Central memory CD4-positive, alpha-beta T cell (primary cell): ENCODE results near the gene METAP1D.
"Not testable (repeated sequence)": the region's sequence is repeated elsewhere in the genome, so short reads cannot be mapped to it uniquely, and the experiment has no call there.

Experiments
- DNase-seq: peaks from one replicate; pipeline ENCODE4 v3.0.0; 2022

Gene METAP1D

DNA sequence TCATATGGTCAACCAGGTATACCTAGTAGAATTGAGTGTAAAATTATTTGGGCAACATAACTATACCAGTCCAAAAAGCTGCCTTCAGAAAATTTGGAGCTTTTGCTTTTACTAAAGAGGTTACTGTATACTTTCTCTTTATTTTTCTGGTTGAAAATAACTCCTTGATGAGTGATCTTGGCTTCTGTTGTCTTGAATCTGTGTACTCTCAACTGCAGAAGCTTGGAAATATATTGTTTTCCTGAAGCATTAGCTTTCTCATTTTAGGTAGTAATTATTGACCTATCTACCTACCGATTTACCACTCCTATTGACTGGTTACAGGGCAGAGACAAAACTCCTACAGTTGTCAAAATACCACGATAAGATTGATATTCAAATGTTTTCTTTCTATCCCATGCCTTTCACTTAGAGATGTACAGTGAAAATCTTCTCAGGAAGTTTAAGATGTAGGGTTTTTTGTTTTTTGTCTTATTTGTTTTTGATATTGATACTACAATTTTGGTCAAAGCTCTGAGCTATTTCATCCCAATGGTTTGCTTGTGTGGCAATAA lies 49.9 kb downstream of the METAP1D start:
- DNase-seq = no peak

DNA sequence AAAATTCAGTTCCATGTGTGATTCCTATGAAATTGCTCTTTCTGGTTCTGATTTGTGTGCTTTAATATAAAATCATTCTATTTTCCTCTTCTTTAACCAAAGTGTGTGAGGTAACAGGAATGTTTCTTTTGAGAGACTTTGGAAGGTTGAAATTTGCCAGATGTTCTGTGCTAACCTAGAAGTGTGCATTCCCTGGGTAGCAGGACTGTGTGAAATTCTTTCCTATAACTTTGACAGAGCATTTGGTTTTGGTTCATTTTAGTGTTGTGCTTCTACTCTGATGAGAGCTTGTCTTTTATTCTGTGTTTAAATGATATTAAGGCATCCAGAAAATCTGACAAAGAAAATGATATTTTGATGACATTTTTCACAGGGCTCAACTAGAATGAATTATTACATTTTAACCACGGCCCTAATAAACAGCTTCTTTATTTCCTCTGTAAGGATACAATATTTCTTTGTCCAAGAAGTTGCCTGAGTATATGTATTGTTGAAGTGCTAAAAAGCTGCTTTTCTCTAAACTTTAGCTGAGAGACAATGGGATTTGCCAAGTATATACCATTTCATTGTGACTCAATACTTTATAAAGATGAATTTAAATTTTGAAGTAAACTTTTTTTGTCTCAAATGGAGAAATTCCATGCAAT lies 50.8 kb downstream of the METAP1D start:
- DNase-seq = no peak

- no peak for DNase-seq
Observed at GRCh38 chr2:172052000-172052983, 52.5 kb downstream of the METAP1D start.

- no peak for DNase-seq
Observed at GRCh38 chr2:172053486-172053885, 53.7 kb downstream of the METAP1D start.

GRCh38 chr2:172056293-172056692 lies 56.5 kb downstream of the METAP1D start:
- no peak for DNase-seq

DNA sequence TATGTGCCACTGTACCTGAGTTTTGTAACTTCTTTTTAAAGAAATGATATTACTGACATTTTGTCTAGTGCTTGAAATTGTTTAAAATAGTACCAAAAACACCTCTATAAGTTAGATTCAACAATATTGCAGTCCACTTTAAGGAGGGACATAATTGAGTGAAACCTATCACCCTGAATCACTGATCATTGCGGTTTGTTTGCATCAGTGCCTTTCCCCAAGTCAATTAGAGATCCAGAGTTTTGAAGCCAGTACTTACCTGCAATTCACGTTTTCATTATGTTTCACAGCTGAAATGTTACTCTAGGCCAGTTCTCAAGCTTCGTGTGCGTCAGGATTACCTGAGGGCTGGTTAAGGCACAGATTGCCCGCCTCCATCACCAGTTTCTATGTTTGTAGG lies 58.9 kb downstream of the METAP1D start:
- DNase-seq = no peak

DNA sequence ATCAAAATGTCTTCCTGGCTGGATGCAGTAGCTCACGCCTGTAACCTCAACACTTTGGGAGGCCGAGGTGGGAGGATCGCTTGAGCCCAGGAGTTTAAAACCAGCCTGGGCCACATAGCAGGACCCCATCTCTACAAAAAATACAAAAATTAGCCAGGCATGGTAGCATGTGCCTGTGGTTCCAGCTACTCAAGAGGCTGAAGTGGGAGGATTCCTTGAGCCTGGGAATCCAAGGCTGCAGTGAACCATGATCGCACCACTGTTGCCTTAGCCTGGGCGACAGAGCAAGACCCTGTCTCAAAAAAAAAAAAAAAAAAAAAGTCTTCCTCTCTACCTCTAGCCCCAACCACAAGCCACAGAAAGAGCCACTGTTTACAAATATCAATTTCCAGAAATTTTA lies 60.4 kb downstream of the METAP1D start:
- not testable (repeated sequence) for DNase-seq

GRCh38 chr2:172062402-172063004 lies 62.8 kb downstream of the METAP1D start:
- no peak for DNase-seq

DNA sequence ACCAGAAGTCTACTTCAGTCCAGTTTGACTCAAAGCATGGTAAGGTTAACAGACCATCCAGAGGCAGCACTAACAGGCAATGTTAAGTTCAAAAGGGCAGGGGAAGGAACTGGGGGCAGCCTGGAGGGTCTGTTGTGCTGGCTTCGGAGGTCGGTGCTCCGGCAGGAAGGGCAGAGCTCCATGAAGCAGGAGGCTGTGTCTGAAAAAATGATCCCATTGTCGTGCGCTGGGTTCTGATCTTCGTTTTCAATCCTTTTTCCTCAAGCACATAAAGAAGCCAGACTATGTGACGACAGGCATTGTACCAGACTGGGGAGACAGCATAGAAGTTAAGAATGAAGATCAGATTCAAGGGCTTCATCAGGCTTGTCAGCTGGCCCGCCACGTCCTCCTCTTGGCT lies 63.7 kb downstream of the METAP1D start:
- no peak for DNase-seq

DNA sequence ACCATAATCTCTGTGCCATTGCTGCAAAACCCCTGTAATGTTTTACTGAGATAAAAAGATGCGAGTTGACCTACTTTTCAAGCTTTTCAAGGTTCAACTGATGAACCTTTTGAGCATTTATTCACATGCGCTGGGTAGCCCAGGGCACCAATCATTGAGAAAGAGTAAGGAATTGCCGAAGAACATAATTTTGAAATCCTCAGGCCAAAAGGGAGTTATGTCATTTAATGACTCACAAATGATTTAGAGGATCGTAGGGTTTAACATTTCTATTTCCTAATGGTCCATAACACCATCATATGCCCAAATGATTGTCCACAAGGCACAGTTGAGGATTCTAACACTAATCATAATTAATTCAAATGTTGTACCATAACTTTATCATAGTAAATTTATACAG lies 65.4 kb downstream of the METAP1D start:
- no peak for DNase-seq

DNA sequence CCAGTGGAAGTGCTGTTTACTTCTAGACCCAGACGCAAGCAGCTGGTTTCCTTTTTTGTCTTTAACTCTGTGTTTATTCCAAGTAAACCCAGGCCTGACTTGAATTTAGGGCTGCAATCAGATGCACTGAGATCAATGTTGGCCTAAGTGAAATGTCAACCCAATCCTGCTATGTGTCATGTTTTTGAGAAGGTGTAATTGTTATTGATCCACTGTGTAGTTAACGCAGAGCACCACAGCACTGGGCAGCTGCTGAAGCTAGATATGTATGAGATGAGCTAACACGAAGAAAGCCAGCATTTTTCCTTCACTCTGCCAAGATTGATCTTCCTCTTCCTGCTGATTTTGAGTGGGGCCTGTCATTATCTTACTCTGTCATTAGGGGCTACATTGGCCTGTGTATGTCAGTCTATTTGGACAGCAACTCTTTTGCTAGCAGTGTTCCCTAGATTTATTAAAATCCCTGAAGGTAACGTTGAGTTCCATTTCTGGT lies 66.7 kb downstream of the METAP1D start:
- DNase-seq = no peak

DNA sequence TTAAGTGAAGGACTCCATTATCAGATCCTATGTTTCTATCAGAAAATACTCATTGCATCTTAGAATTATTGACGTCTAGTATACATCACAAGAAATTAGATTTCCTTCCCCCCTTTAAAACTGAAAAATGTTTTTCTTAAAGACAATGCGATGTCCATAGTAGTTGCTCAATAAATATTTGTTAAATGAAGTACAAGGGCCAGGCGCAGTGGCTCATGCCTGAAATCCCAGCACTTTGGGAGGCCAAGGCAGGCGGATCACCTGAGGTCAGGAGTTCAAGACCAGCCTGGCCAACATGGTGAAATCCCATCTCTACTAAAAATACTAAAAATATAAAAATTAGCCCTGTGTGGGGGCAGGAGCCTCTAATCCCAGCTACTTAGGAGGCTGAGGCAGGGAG lies 68.2 kb downstream of the METAP1D start:
- DNase-seq = not testable (repeated sequence)

GRCh38 chr2:172070936-172071335 lies 71.2 kb downstream of the METAP1D start:
- no peak for DNase-seq

GRCh38 chr2:172072303-172072702 lies 72.5 kb downstream of the METAP1D start:
- no peak for DNase-seq

GRCh38 chr2:172072706-172073105 lies 73.0 kb downstream of the METAP1D start:
- no peak for DNase-seq

- no peak for DNase-seq
Observed at GRCh38 chr2:172073518-172073917, 73.8 kb downstream of the METAP1D start.

GRCh38 chr2:172074254-172074653 lies 74.5 kb downstream of the METAP1D start:
- no peak for DNase-seq

- DNase-seq = no peak
Observed at GRCh38 chr2:172079416-172079815, 79.7 kb downstream of the METAP1D start.

DNA sequence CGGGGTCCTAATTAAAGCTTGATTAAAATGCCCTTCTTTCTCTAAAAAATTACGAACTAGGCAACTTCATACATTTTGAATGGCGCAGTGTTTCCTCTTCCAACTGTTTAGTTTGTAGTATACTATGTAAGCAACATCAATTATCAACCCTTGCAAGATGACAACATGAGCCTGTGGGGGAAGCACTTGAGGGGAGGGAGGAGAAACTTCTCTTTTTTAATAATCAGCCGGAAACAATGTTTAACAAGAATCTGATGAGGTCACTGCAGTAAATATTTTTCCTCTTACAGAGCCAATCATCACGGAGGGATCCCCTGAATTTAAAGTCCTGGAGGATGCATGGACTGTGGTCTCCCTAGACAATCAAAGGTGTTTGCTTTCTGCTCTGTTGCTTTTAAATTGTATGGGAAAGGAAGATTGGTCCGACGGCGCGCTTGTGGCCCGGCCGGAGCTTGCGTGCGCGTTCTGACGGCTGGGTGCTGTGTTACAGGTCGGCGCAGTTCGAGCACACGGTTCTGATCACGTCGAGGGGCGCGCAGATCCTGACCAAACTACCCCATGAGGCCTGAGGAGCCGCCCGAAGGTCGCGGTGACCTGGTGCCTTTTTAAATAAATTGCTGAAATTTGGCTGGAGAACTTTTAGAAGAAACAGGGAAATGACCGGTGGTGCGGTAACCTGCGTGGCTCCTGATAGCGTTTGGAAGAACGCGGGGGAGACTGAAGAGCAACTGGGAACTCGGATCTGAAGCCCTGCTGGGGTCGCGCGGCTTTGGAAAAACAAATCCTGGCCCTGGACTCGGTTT lies 80.3 kb downstream of the METAP1D start:
- no peak for DNase-seq

DNA sequence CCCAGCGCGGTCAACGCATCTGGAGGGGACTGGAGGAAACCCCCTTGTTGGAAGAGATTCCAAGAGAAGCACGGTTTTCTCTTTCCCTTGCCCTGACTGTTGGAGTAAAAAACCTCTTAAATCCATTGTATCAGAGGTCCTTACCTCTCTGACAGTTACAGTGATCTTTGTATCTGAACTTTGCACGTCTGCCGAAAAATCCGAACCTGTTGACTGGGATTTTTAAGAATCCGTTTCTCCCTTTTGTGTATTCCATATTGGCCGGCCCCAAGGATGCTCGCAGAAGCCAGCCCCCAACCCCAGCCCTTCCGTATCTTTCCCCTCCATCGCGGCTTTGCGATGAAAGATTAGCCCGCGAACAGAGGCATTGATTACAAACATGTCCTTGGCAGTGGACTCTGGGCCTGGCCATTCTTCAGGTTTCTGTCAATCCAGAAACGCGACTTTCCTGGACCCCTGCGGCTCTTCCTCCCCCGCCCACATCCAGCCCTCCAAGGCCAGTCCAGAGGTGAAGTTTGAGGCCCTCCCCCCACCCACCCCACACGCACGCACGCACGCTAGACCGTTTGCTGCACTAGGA lies 81.0 kb downstream of the METAP1D start:
- DNase-seq = no peak

- no peak for DNase-seq
Observed at GRCh38 chr2:172081221-172082022, 81.7 kb downstream of the METAP1D start.
